ENCODE results near the gene TGM6. TPM values are rescaled to one million over a fixed set of nuclear protein-coding genes. Genes with fewer than 3 reads are reported as not detected.

TGM6 gene
- total and polyA plus RNA-seq, 2 donors: not detected

DNA sequence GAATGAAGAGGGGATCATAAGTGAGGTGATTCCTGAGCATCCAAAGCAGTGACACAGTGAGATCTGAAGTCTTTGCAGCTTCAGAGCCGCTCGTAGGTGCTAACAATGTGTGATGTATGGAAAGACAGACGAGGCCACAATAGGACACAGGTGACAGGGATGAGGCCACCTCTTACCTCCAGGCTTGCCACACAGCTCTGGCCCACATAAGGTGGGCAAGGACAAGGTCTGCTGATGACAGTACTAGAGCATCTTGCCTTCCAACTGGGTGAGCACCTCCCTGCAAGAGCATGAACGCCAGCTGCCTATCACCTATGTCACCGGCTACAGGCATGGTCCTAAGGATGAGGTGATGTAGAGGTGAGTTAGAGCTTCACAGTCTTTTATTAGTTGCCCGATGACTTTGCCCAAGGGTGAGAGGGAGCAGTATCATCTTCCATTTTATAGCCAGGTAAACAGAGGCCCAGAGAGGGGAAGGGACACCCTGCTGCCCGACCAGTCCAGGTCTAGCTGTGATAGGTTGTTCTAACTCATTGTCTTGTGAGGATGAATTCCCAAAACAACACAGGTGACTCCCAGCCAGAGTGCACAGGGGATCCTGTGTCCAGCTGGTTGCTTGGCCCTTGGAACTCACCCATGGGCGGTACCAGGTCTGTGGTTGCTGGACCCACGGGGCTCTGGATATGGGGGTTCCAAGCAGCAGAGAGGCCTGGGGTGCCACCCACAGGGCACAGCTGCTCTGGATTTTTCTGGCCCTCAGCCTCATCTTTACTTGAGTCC is 6.2 kb upstream of the TGM6 start:
- no peak overlapping the region for H3K4me3 ChIP-seq (ENCODE audit: low read length in 2 of 2)
- peaks cover 0 to 8% of the 10 kb centered on the region in 2 donors for H3K4me1 ChIP-seq (ENCODE audit: control insufficient read depth in 2 of 2, insufficient read depth in 2 of 2, low read length in 2 of 2)
- 87% methylated on average over 9 of the region's 9 CpGs for WGBS
- peaks cover 0 to 2% of the 10 kb centered on the region in 2 donors for H3K9me3 ChIP-seq (ENCODE audit: control insufficient read depth in 2 of 2, insufficient read depth in 1 of 2, low read length in 1 of 2)
- no peak for DNase-seq (ENCODE audit: low read depth in 6 of 9, low spot score in 9 of 9)
- H3K27ac ChIP-seq (ENCODE audit: low read depth in 1 of 2, low read length in 1 of 2): no peak overlapping the region
- peaks cover 3 to 4% of the 10 kb centered on the region in 2 donors for H3K27me3 ChIP-seq (ENCODE audit: control insufficient read depth in 2 of 2, insufficient read depth in 1 of 2, low read length in 1 of 2)
- no peaks in the 10 kb centered on the region for H3K36me3 ChIP-seq (ENCODE audit: control insufficient read depth in 2 of 2, insufficient read depth in 2 of 2, low read length in 1 of 2)

DNA sequence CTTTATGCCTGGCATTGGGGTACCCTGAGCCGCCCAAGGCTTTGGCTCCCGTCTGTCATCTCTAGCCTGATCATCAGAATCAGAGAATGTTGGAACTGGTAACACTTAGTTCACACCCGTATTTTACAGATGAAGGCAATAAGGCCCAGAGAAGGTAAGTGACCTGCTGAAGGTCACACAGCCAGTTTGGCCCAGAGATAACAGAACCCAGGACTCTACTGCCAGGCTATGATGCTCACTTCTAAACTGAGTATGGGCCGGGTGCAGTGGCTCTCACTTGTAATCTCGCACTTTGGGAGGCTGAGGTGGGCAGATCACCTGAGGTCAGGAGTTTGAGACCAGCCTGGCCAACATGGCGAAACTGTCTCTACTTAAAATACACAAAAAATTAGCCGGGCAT is 1.8 kb upstream of the TGM6 start:
- 90% methylated on average over 7 of the region's 7 CpGs for WGBS
- no peak for DNase-seq (ENCODE audit: low read depth in 6 of 9, low spot score in 9 of 9)

DNA sequence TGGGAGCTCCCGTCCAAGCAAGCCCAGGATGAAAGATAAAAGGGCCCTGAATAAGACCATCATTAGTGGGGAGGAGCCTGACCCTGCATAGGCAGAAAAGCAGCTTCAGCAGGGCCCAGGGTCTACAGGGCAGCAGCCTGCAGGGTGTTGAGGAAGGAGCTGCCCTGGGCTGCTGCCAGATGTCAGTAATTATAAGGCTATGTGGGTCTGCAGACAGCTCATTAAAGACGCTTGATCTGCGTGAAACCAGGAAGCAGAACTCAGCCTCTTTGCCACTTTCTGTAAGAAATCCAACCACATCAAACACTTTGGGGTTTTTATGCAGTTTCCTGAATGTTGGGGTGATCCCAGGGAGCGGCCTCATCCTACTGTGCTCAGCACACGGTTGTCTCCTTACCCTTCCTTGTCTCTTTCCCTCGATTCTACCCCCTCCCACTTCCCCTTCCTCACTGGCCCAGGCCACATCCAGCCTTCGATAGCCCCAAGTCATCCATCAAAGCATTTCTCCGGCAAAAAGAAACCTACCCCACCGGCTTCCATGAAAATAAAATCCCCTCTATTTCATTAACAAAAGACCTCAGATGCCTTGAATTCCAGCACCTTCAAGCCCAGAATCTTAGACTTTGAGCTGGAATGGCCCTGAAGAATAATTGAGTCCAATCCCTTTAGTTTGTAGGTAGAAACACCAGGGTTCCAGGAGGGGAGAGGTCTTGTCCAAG is 1.0 kb upstream of the TGM6 start:
- Histone ChIP-seq H3K27ac (ENCODE audit: low read depth in 1 of 2, low read length in 1 of 2) (no peak overlapping the region), H3K4me1 (ENCODE audit: control insufficient read depth in 2 of 2, insufficient read depth in 2 of 2, low read length in 2 of 2) (peaks cover 3 to 13% of the 10 kb centered on the region in 2 donors), H3K4me3 (ENCODE audit: low read length in 2 of 2) (no peak overlapping the region), H3K9me3 (ENCODE audit: control insufficient read depth in 2 of 2, insufficient read depth in 1 of 2, low read length in 1 of 2) (no peaks in the 10 kb centered on the region), H3K27me3 (ENCODE audit: control insufficient read depth in 2 of 2, insufficient read depth in 1 of 2, low read length in 1 of 2) (no peaks in the 10 kb centered on the region), H3K36me3 (ENCODE audit: control insufficient read depth in 2 of 2, insufficient read depth in 2 of 2, low read length in 1 of 2) (no peaks in the 10 kb centered on the region)
- peak in 5 of 9 donors; percentile 3 to 65 (median 11) for DNase-seq (ENCODE audit: low read depth in 6 of 9, low spot score in 9 of 9)
- WGBS: 12% methylated on average over 9 of the region's 9 CpGs

More for the DNA sequence above, 1.8 kb upstream of the TGM6 start:
- Histone ChIP-seq H3K4me3 (ENCODE audit: low read length in 2 of 2) (no peak overlapping the region), H3K27me3 (ENCODE audit: control insufficient read depth in 2 of 2, insufficient read depth in 1 of 2, low read length in 1 of 2) (no peaks in the 10 kb centered on the region), H3K27ac (ENCODE audit: low read depth in 1 of 2, low read length in 1 of 2) (no peak overlapping the region), H3K4me1 (ENCODE audit: control insufficient read depth in 2 of 2, insufficient read depth in 2 of 2, low read length in 2 of 2) (peaks cover 3 to 13% of the 10 kb centered on the region in 2 donors), H3K9me3 (ENCODE audit: control insufficient read depth in 2 of 2, insufficient read depth in 1 of 2, low read length in 1 of 2) (no peaks in the 10 kb centered on the region), H3K36me3 (ENCODE audit: control insufficient read depth in 2 of 2, insufficient read depth in 2 of 2, low read length in 1 of 2) (no peaks in the 10 kb centered on the region)

DNA sequence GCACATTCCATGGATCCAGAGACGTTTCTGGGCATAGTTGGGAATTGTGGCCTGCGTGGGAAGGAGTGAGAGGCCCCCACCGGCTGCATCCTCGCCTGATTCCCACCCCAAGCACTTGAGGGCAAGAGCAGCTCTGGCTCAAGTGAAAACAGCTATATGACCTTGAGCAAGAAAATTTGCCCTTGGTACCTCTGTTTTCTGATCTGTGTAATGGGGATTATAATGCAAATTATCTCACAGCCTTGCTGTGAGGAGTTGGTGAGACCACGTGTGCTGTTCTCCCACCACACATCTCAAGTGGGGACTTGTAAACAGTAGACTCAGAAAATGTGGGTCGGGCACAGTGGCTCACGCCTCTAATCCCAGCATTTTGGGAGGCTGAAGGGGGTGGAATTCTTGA is 602 bp downstream of the TGM6 start:
- Histone ChIP-seq H3K4me1 (ENCODE audit: control insufficient read depth in 2 of 2, insufficient read depth in 2 of 2, low read length in 2 of 2) (peaks cover 3 to 13% of the 10 kb centered on the region in 2 donors), H3K27ac (ENCODE audit: low read depth in 1 of 2, low read length in 1 of 2) (no peak overlapping the region), H3K27me3 (ENCODE audit: control insufficient read depth in 2 of 2, insufficient read depth in 1 of 2, low read length in 1 of 2) (no peaks in the 10 kb centered on the region), H3K36me3 (ENCODE audit: control insufficient read depth in 2 of 2, insufficient read depth in 2 of 2, low read length in 1 of 2) (no peaks in the 10 kb centered on the region), H3K4me3 (ENCODE audit: low read length in 2 of 2) (no peak overlapping the region), H3K9me3 (ENCODE audit: control insufficient read depth in 2 of 2, insufficient read depth in 1 of 2, low read length in 1 of 2) (no peaks in the 10 kb centered on the region)
- DNase-seq (ENCODE audit: low read depth in 6 of 9, low spot score in 9 of 9): no peak
- 78% methylated on average over 7 of the region's 7 CpGs for WGBS

DNA sequence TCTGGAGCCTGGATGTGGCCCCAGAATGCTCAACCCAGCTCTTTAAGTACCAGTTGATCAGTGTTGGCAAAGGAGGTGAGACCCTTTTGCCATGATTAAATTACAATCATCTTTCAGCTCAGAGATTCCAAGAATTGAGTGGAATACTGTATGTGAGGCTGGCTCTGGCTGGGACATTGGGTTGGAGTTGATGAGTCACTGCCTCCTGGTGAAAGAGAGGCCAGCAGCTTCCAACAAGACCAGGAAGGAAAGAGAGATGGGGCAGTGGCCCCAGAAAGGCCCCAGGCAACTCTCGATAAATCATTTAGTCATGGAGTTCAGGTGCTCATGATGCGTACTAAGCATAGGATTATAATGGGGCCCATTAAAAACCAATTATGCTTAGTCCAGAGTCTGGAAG is 2.1 kb downstream of the TGM6 start:
- H3K4me1 ChIP-seq (ENCODE audit: control insufficient read depth in 2 of 2, insufficient read depth in 2 of 2, low read length in 2 of 2): peaks cover 3 to 13% of the 10 kb centered on the region in 2 donors
- H3K27me3 ChIP-seq (ENCODE audit: control insufficient read depth in 2 of 2, insufficient read depth in 1 of 2, low read length in 1 of 2): no peaks in the 10 kb centered on the region
- H3K36me3 ChIP-seq (ENCODE audit: control insufficient read depth in 2 of 2, insufficient read depth in 2 of 2, low read length in 1 of 2): no peaks in the 10 kb centered on the region
- no peak for DNase-seq (ENCODE audit: low read depth in 6 of 9, low spot score in 9 of 9)
- peaks cover 0 to 7% of the 10 kb centered on the region in 2 donors for H3K9me3 ChIP-seq (ENCODE audit: control insufficient read depth in 2 of 2, insufficient read depth in 1 of 2, low read length in 1 of 2)
- no peak overlapping the region for H3K4me3 ChIP-seq (ENCODE audit: low read length in 2 of 2)
- WGBS: 95% methylated on average over 2 of the region's 2 CpGs
- no peak overlapping the region for H3K27ac ChIP-seq (ENCODE audit: low read depth in 1 of 2, low read length in 1 of 2)

DNA sequence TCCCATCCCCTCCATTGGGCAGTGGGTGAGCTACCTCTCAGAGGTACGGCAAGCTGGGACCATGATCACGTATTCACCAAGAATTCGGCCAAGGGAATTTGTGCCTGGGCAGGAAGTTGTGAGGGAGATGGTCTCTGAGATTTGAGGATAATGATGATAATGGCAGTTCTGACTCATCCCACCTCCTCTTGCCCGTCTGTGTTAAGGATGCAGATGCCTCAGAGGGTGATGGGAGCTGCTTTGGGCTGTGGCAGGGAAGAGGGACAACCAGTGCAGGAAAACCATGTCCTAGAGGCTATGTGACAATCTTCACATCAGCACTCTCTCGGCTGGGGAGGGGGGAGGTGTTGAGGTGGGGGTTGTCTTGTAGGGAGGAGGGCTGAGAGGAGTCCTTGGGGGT is 4.3 kb downstream of the TGM6 start:
- Histone ChIP-seq H3K36me3 (ENCODE audit: control insufficient read depth in 2 of 2, insufficient read depth in 2 of 2, low read length in 1 of 2) (no peaks in the 10 kb centered on the region), H3K4me1 (ENCODE audit: control insufficient read depth in 2 of 2, insufficient read depth in 2 of 2, low read length in 2 of 2) (peaks cover 0 to under 1% of the 10 kb centered on the region in 2 donors), H3K27ac (ENCODE audit: low read depth in 1 of 2, low read length in 1 of 2) (no peak overlapping the region), H3K4me3 (ENCODE audit: low read length in 2 of 2) (no peak overlapping the region), H3K27me3 (ENCODE audit: control insufficient read depth in 2 of 2, insufficient read depth in 1 of 2, low read length in 1 of 2) (no peaks in the 10 kb centered on the region), H3K9me3 (ENCODE audit: control insufficient read depth in 2 of 2, insufficient read depth in 1 of 2, low read length in 1 of 2) (peaks cover 0 to 7% of the 10 kb centered on the region in 2 donors)
- WGBS: 75% methylated on average over 5 of the region's 5 CpGs
- no peak for DNase-seq (ENCODE audit: low read depth in 6 of 9, low spot score in 9 of 9)

DNA sequence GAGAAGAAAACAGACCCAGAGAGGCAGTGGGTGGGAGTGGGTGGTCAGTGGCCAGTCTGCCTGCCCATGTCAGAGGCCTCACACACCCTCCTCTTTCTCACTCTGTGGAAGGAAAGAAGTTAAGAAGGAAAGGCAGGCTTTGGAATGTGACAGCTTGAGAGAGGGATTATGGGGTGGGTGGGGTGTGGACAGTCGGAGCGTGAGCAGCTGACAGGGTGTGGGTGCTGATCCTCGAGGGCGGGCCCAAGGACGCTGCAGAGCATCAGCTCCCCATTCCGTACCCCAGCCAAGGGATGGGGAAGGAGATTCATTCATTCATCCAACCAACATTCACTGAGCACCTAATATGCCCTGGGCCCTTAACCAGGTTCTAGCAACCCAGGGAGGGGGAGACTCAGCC is 4.8 kb downstream of the TGM6 start:
- 89% methylated on average over 6 of the region's 6 CpGs for WGBS
- no peak overlapping the region for H3K27ac ChIP-seq (ENCODE audit: low read depth in 1 of 2, low read length in 1 of 2)
- no peaks in the 10 kb centered on the region for H3K36me3 ChIP-seq (ENCODE audit: control insufficient read depth in 2 of 2, insufficient read depth in 2 of 2, low read length in 1 of 2)
- no peaks in the 10 kb centered on the region for H3K4me1 ChIP-seq (ENCODE audit: control insufficient read depth in 2 of 2, insufficient read depth in 2 of 2, low read length in 2 of 2)
- no peaks in the 10 kb centered on the region for H3K27me3 ChIP-seq (ENCODE audit: control insufficient read depth in 2 of 2, insufficient read depth in 1 of 2, low read length in 1 of 2)
- no peak overlapping the region for H3K4me3 ChIP-seq (ENCODE audit: low read length in 2 of 2)
- peaks cover 0 to 7% of the 10 kb centered on the region in 2 donors for H3K9me3 ChIP-seq (ENCODE audit: control insufficient read depth in 2 of 2, insufficient read depth in 1 of 2, low read length in 1 of 2)
- DNase-seq (ENCODE audit: low read depth in 6 of 9, low spot score in 9 of 9): no peak

DNA sequence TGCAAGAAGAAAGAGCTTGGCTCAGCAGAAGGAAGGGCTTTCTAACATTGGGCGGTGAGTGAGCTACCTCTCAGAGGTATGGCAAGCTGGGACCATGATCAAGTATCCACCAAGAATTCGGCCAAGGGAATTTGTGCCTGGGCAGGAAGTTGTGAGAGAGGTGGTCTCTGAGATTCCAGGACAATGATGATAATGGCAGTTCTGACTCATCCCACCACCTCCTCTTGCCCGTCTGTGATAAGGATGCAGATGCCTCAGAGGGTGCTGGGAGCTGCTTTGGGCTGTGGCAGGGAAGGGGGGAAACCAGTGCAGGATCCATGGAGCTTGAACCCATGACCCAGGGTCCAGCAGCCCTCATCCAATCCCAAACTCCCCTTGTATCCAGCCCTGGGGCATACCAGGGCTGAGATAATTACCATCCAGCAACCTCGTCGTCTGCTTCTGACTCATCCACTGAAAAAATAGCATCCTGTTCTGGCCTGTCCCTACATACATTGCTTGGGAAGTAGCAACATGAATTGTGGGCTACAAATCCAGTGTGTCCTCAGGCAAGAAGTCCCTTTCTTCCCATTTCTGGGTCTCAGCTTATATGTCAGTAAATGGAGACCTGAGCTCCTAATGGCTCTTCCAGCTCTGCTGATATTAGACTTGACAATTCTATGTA is 5.9 kb downstream of the TGM6 start:
- no peaks in the 10 kb centered on the region for H3K4me1 ChIP-seq (ENCODE audit: control insufficient read depth in 2 of 2, insufficient read depth in 2 of 2, low read length in 2 of 2)
- H3K4me3 ChIP-seq (ENCODE audit: low read length in 2 of 2): no peak overlapping the region
- DNase-seq (ENCODE audit: low read depth in 6 of 9, low spot score in 9 of 9): no peak
- 78% methylated on average over 5 of the region's 5 CpGs for WGBS
- H3K36me3 ChIP-seq (ENCODE audit: control insufficient read depth in 2 of 2, insufficient read depth in 2 of 2, low read length in 1 of 2): no peaks in the 10 kb centered on the region
- H3K27me3 ChIP-seq (ENCODE audit: control insufficient read depth in 2 of 2, insufficient read depth in 1 of 2, low read length in 1 of 2): no peaks in the 10 kb centered on the region
- H3K9me3 ChIP-seq (ENCODE audit: control insufficient read depth in 2 of 2, insufficient read depth in 1 of 2, low read length in 1 of 2): peaks cover 0 to 7% of the 10 kb centered on the region in 2 donors
- no peak overlapping the region for H3K27ac ChIP-seq (ENCODE audit: low read depth in 1 of 2, low read length in 1 of 2)

DNA sequence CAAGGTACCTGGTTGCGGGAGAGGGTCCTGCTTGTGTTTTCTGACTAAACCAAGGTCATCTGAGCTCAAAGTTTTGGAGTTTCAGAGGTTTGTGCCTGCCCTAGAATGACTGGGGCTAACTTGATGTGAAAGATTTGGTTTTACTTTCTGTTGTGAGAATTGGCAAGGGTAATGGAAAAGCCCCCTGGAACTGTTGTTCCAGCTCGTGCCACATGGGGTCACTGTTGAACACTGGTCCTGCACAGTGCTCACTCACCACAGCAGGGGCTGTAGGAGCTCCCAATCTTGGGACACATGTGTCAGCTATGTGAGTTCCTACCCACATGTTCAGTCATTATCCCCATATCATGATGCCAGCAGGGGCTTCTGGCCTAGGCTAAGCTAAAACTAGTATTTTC is 6.5 kb downstream of the TGM6 start:
- DNase-seq (ENCODE audit: low read depth in 6 of 9, low spot score in 9 of 9): peak in 4 of 9 donors; percentile 13 to 44 (median 25)
- Histone ChIP-seq H3K27ac (ENCODE audit: low read depth in 1 of 2, low read length in 1 of 2) (no peak overlapping the region), H3K36me3 (ENCODE audit: control insufficient read depth in 2 of 2, insufficient read depth in 2 of 2, low read length in 1 of 2) (no peaks in the 10 kb centered on the region), H3K4me3 (ENCODE audit: low read length in 2 of 2) (no peak overlapping the region), H3K9me3 (ENCODE audit: control insufficient read depth in 2 of 2, insufficient read depth in 1 of 2, low read length in 1 of 2) (peaks cover 0 to 7% of the 10 kb centered on the region in 2 donors), H3K27me3 (ENCODE audit: control insufficient read depth in 2 of 2, insufficient read depth in 1 of 2, low read length in 1 of 2) (no peaks in the 10 kb centered on the region), H3K4me1 (ENCODE audit: control insufficient read depth in 2 of 2, insufficient read depth in 2 of 2, low read length in 2 of 2) (no peaks in the 10 kb centered on the region)
- 48% methylated on average over 2 of the region's 2 CpGs for WGBS
